ENCODE measurements around the gene CMTM2.

CMTM2 gene

GRCh38 chr16:66547101-66547989 lies 31.9 kb upstream of the CMTM2 start:
- H3K27me3 ChIP-seq (ENCODE audit: low read depth) = no peaks in the 10 kb centered on the region
- H3K4me1 ChIP-seq = peaks cover 19% of the 10 kb centered on the region
- in situ Hi-C loops (cut with MboI; ENCODE audit: low sequenced_read_pairs) = no loop called here
- H3K36me3 ChIP-seq (replicated peaks) = no peaks in the 10 kb centered on the region
- DNase-seq (ENCODE audit: low spot score in 2 of 2) = no peak
- no peaks in the 10 kb centered on the region for H3K9me3 ChIP-seq
- no peak overlapping the region for H3K4me3 ChIP-seq

- Histone ChIP-seq H3K36me3 (replicated peaks) (no peaks in the 10 kb centered on the region), H3K4me1 (peaks cover 23% of the 10 kb centered on the region), H3K9me3 (no peaks in the 10 kb centered on the region), H3K4me3 (no peak overlapping the region), H3K27me3 (ENCODE audit: low read depth) (no peaks in the 10 kb centered on the region)
- in situ Hi-C loops (cut with MboI; ENCODE audit: low sequenced_read_pairs) = no loop called here
- no peak for DNase-seq (ENCODE audit: low spot score in 2 of 2)
These were observed 31.2 kb upstream of the CMTM2 start for GRCh38 chr16:66548068-66548467.

GRCh38 chr16:66548868-66549267 lies 30.4 kb upstream of the CMTM2 start:
- Histone ChIP-seq H3K9me3 (no peaks in the 10 kb centered on the region), H3K27me3 (ENCODE audit: low read depth) (no peaks in the 10 kb centered on the region), H3K36me3 (replicated peaks) (no peaks in the 10 kb centered on the region; the same call in 1 of the 2 replicates), H3K4me3 (no peak overlapping the region), H3K4me1 (peaks cover 23% of the 10 kb centered on the region)
- no peak for DNase-seq (ENCODE audit: low spot score in 2 of 2)
- in situ Hi-C loops (cut with MboI; ENCODE audit: low sequenced_read_pairs) = no loop called here

- Histone ChIP-seq H3K36me3 (replicated peaks) (no peaks in the 10 kb centered on the region; the same call in 1 of the 2 replicates), H3K4me3 (peak within 1 kb of the TSS; percentile 47), H3K4me1 (peaks cover 23% of the 10 kb centered on the region), H3K27me3 (ENCODE audit: low read depth) (no peaks in the 10 kb centered on the region), H3K9me3 (no peaks in the 10 kb centered on the region)
- peak; percentile 40 to 73 for DNase-seq (ENCODE audit: low spot score in 2 of 2)
- in situ Hi-C loops (cut with MboI; ENCODE audit: low sequenced_read_pairs) = no loop called here
These were observed 29.8 kb upstream of the CMTM2 start, which contains the start of gene TK2 for GRCh38 chr16:66549284-66550131. TK2 (minus strand) TSS chr16:66550122; CDS start chr16:66550061, 61 bp downstream.

GRCh38 chr16:66551348-66551759 lies 27.9 kb upstream of the CMTM2 start:
- Histone ChIP-seq H3K4me1 (peaks cover 23% of the 10 kb centered on the region), H3K4me3 (no peak overlapping the region), H3K36me3 (replicated peaks) (no peaks in the 10 kb centered on the region; the same call in 1 of the 2 replicates), H3K27me3 (ENCODE audit: low read depth) (no peaks in the 10 kb centered on the region), H3K9me3 (no peaks in the 10 kb centered on the region)
- DNase-seq (ENCODE audit: low spot score in 2 of 2) = peak; percentile 25 to 71
- in situ Hi-C loops (cut with MboI; ENCODE audit: low sequenced_read_pairs) = no loop called here

DNA sequence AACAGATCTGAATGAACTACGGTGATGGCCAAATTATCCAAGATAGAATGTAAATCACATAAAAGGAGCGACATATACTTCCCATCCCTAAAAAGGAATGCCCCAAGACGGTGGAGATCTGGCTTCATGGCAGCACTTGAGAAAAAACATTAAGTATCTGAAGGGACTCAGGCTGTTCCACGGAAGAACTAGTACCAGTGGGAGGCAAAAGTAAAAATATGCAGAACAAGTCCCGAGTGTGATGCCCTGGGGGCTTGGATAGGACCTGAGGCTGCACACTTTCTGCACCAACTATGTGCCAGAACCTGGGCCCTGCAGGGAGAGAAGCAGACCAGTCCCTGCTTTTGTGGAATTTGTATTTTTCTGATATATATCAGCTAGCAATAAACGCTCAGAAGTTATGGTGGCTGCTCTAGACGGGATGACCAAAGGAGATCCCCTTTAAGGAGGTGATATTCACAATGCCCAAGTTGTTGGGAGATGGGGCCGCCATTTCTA lies 27.4 kb upstream of the CMTM2 start:
- H3K9me3 ChIP-seq = no peaks in the 10 kb centered on the region
- in situ Hi-C loops (cut with MboI; ENCODE audit: low sequenced_read_pairs) = no loop called here
- H3K27me3 ChIP-seq (ENCODE audit: low read depth) = no peaks in the 10 kb centered on the region
- no peaks in the 10 kb centered on the region; the same call in 1 of the 2 replicates for H3K36me3 ChIP-seq (replicated peaks)
- DNase-seq (ENCODE audit: low spot score in 2 of 2) = no peak
- H3K4me3 ChIP-seq = peak overlapping the region; percentile 37
- peaks cover 23% of the 10 kb centered on the region for H3K4me1 ChIP-seq

DNA sequence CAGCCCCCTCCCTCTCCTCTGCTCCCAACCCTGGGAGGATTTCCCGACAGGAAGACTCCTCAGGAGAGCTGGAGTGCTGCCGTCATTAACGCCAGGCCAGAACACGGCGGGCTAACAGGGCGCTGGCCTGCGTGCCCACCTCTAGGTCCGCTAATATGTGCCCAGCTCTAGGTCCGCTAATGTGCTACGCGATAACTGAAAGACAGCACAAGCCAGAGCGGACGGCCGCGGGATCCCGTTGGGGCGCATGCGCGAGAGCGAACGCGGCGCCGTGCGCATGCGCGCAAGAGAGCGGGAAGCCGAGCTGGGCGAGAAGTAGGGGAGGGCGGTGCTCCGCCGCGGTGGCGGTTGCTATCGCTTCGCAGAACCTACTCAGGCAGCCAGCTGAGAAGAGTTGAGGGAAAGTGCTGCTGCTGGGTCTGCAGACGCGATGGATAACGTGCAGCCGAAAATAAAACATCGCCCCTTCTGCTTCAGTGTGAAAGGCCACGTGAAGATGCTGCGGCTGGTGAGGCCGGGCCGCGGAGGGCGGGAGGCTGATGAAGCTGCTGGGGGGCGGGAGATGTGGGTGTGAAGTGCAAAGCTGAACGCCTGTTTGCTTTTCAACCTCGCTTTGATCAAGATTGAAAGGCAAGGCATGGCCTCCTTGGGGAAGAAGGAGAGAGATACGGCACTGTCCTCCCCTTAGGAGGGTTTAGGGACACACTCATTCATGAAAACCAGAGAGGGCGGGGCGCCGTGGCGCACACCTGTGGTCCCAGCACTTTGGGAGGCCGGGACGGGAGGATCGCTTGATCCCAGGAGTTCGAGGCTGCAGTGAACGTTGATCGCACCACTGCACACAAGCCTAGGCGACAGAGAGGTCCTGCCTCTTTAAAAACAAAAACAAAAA lies 26.7 kb upstream of the CMTM2 start, which contains the start of gene CKLF:
Gene CKLF, plus strand, starts transcription at position 291 of the 892 bp plus-strand sequence. Its CDS starts 140 bp downstream, at position 431.
- in situ Hi-C loops (cut with MboI; ENCODE audit: low sequenced_read_pairs) = no loop called here
- Histone ChIP-seq H3K27me3 (ENCODE audit: low read depth) (no peaks in the 10 kb centered on the region), H3K4me3 (peak within 1 kb of the TSS; percentile 37), H3K9me3 (no peaks in the 10 kb centered on the region), H3K4me1 (peaks cover 23% of the 10 kb centered on the region), H3K36me3 (replicated peaks) (peaks cover 2% of the 10 kb centered on the region)
- DNase-seq (ENCODE audit: low spot score in 2 of 2) = peak; percentile 81 to 89

- Histone ChIP-seq H3K27me3 (ENCODE audit: low read depth) (no peaks in the 10 kb centered on the region), H3K4me1 (peaks cover 23% of the 10 kb centered on the region), H3K36me3 (replicated peaks) (peaks cover 7% of the 10 kb centered on the region), H3K4me3 (no peak overlapping the region; the same call in 1 of the 2 replicates), H3K9me3 (no peaks in the 10 kb centered on the region)
- in situ Hi-C loops (cut with MboI; ENCODE audit: low sequenced_read_pairs) = no loop called here
- DNase-seq (ENCODE audit: low spot score in 2 of 2) = no peak
These were observed 26.0 kb upstream of the CMTM2 start for GRCh38 chr16:66553223-66553622.

GRCh38 chr16:66554021-66554420 lies 25.2 kb upstream of the CMTM2 start:
- Histone ChIP-seq H3K9me3 (no peaks in the 10 kb centered on the region), H3K36me3 (replicated peaks) (peaks cover 7% of the 10 kb centered on the region), H3K4me3 (no peak overlapping the region), H3K4me1 (peaks cover 23% of the 10 kb centered on the region), H3K27me3 (ENCODE audit: low read depth) (no peaks in the 10 kb centered on the region)
- in situ Hi-C loops (cut with MboI; ENCODE audit: low sequenced_read_pairs) = no loop called here
- no peak for DNase-seq (ENCODE audit: low spot score in 2 of 2)

GRCh38 chr16:66554495-66554894 lies 24.8 kb upstream of the CMTM2 start:
- no peaks in the 10 kb centered on the region for H3K27me3 ChIP-seq (ENCODE audit: low read depth)
- in situ Hi-C loops (cut with MboI; ENCODE audit: low sequenced_read_pairs) = no loop called here
- H3K4me1 ChIP-seq = peaks cover 20% of the 10 kb centered on the region

GRCh38 chr16:66560107-66560506 lies 19.2 kb upstream of the CMTM2 start:
- in situ Hi-C loops (cut with MboI; ENCODE audit: low sequenced_read_pairs) = no loop called here
- no peaks in the 10 kb centered on the region for H3K9me3 ChIP-seq
- peaks cover 16% of the 10 kb centered on the region for H3K36me3 ChIP-seq (replicated peaks)
- no peak for DNase-seq (ENCODE audit: low spot score in 2 of 2)
- H3K4me1 ChIP-seq = no peaks in the 10 kb centered on the region
- H3K27me3 ChIP-seq (ENCODE audit: low read depth) = no peaks in the 10 kb centered on the region
- H3K4me3 ChIP-seq = no peak overlapping the region

More at GRCh38 chr16:66554495-66554894, 24.8 kb upstream of the CMTM2 start:
- Histone ChIP-seq H3K4me3 (no peak overlapping the region), H3K9me3 (no peaks in the 10 kb centered on the region), H3K36me3 (replicated peaks) (peaks cover 7% of the 10 kb centered on the region)
- DNase-seq (ENCODE audit: low spot score in 2 of 2) = no peak

DNA sequence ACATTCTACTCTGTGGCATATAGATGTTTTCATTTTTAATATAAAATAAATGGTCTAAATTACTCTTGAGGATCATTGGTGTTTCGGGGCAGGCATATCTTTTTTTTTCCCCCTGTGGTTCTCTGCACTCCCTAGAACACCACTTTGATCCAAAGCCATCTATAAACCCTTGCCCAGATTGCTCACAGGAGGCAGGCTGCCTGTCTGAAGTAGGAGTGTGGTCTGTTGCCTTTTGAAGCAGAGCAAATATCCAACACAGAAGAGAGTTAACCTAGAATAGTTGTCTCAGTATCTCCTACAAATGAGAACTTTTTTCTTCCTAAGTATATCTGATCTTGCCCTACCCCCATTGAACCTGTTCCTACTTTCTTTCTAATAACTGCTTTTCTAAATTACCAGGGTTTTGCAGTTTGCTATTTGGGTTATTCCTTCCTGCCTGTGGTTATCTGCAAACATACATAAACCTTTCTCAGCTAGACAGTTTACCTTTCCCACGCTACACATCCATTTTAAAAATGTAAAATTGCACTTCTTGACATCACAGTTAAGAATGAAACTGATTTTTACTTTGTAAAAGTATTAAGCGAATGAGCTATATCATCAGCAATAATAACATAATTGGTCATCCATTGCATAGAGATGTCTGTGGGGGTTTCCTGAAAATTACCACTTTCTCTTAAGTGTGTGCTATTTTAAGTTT lies 17.7 kb upstream of the CMTM2 start:
- H3K4me3 ChIP-seq = no peak overlapping the region
- in situ Hi-C loops (cut with MboI; ENCODE audit: low sequenced_read_pairs) = no loop called here
- peaks cover 19% of the 10 kb centered on the region for H3K36me3 ChIP-seq (replicated peaks)
- no peaks in the 10 kb centered on the region for H3K27me3 ChIP-seq (ENCODE audit: low read depth)
- H3K4me1 ChIP-seq = no peaks in the 10 kb centered on the region
- no peaks in the 10 kb centered on the region for H3K9me3 ChIP-seq
- DNase-seq (ENCODE audit: low spot score in 2 of 2) = no peak

All from HAP-1 (cell line).